ENCODE data around the gene PRRG1.

GRCh38 chrX:37474478-37474877 is 125.3 kb downstream of the PRRG1 start:
- TF ChIP-seq EZH2 (IDR thresholded peaks at IDR 0.05; ENCODE audit: borderline replicate concordance, low read length) (no peak), CTCF (conservative IDR thresholded peaks at IDR 0.05 in 1 of 2, IDR thresholded peaks at IDR 0.05 in 1 of 2; ENCODE audit: extremely low read depth in 1 of 2, insufficient read depth in 1 of 2, low read depth in 1 of 2, low read length in 2 of 2) (no peak)

Data from mammary epithelial cell (primary cell).